Stimulated activated CD4-positive, alpha-beta T cell treated with anti-CD3 and anti-CD28 coated beads, Interleukin-12 subunit alpha, Interleukin-12 subunit beta, amount 100 ng/mL, for 48 hours (primary cell): ENCODE measurements around the gene SPEG.

Source experiments
- DNase-seq, 3 donors: peaks; one replicate each; pipeline ENCODE4 v3.0.0-alpha.2; 2020; ENCODE audit warnings: low read depth in 2 of 3, low spot score in 1 of 3

SPEG gene

GRCh38 chr2:219442256-219443015 lies 7.8 kb downstream of the SPEG start:
- DNase-seq = no peak

- DNase-seq = no peak
Measured at GRCh38 chr2:219443016-219443696, 8.5 kb downstream of the SPEG start.

GRCh38 chr2:219443697-219444023 lies 9.0 kb downstream of the SPEG start:
- DNase-seq = no peak

GRCh38 chr2:219444566-219445091 lies 10.0 kb downstream of the SPEG start:
- DNase-seq = no peak

GRCh38 chr2:219445220-219445640 lies 10.6 kb downstream of the SPEG start:
- no peak for DNase-seq

GRCh38 chr2:219446101-219446504 lies 11.5 kb downstream of the SPEG start:
- DNase-seq = no peak

GRCh38 chr2:219446689-219447088 lies 12.0 kb downstream of the SPEG start:
- DNase-seq = no peak

- no peak for DNase-seq
Measured at GRCh38 chr2:219447242-219448098, 12.8 kb downstream of the SPEG start.

GRCh38 chr2:219448099-219448775 lies 13.6 kb downstream of the SPEG start:
- DNase-seq = no peak

GRCh38 chr2:219448776-219449341 lies 14.2 kb downstream of the SPEG start:
- DNase-seq = no peak

- DNase-seq = no peak
Measured at GRCh38 chr2:219449609-219450008, 15.0 kb downstream of the SPEG start.

GRCh38 chr2:219451661-219452360 lies 17.2 kb downstream of the SPEG start:
- DNase-seq = no peak

GRCh38 chr2:219452361-219453317 lies 18.0 kb downstream of the SPEG start:
- no peak for DNase-seq

- no peak for DNase-seq
Measured at GRCh38 chr2:219453671-219454590, 19.3 kb downstream of the SPEG start.

GRCh38 chr2:219455581-219455980 lies 20.9 kb downstream of the SPEG start:
- no peak for DNase-seq

GRCh38 chr2:219457784-219458369 lies 23.2 kb downstream of the SPEG start:
- DNase-seq = no peak

- DNase-seq = no peak
Measured at GRCh38 chr2:219458996-219459395, 24.4 kb downstream of the SPEG start.
